ENCODE results near the gene USP40.
A peak's percentile ranks its signal among the peaks of the same experiment; 100 is the strongest.

The USP40 gene

DNA sequence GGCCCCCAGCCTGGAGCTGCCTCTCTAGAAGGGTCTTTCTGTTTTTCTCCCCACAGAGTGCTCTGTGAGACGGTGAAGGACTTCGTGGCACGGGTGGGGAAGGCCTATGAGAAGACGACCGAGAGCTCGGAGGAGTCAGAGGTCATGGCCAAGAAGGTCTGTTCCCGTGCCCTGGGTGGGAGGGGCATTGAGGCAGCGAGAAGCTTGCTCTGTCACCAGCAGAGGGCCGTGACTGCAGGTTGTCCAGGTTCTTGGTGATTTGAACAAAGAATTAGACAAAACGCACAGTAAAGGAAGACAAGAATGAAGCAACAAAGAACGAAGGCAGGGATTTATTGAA is 118.4 kb downstream of the USP40 start:
- H3K27me3 Mint-ChIP-seq (ENCODE audit: low read depth): no peaks in the 10 kb centered on the region
- H3K36me3 Mint-ChIP-seq (ENCODE audit: low read depth): peaks cover 20% of the 10 kb centered on the region
- H3K27ac Mint-ChIP-seq: no peak overlapping the region
- no peak overlapping the region for H3K4me3 Mint-ChIP-seq
- no peaks in the 10 kb centered on the region for H3K9me3 Mint-ChIP-seq
- peaks cover 14% of the 10 kb centered on the region for H3K4me1 Mint-ChIP-seq (ENCODE audit: low read depth)

DNA sequence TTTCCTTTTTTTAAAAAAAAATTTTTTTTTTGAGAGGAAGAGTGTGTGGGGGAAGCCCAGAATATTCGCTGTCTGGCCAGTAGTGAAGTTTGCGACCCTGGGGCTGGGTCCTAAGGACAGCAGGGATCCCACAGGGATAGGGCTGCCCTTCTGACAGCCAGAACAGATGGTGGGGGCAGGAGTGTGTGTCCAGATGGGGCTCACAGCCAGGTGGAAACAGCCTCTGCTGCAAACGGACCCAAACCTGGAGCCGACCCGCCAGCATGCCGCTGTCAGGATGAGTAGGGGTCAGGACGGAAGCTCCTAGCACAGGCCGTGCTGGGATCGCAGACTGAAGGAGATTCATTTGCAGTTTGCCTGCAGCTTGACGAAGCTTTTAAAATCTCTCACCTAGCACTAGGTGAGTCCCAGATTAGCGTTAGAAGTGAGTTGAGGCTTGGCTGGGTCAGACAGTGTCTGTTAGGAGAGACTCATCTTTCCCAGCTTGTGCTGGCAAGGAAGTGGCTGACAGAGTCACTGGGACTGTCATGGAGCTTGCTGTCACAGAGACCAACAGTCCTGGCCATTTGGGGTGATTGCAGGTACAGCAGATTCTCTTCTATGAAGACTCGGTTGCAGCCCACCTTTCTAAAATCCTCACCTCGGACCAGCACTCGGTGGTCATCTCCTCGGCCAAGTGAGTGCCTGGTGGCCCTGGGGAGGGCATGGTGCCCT is 118.9 kb downstream of the USP40 start:
- Mint-ChIP-seq H3K36me3 (ENCODE audit: low read depth) (peaks cover 20% of the 10 kb centered on the region), H3K4me1 (ENCODE audit: low read depth) (peaks cover 14% of the 10 kb centered on the region), H3K9me3 (no peaks in the 10 kb centered on the region), H3K27ac (no peak overlapping the region), H3K27me3 (ENCODE audit: low read depth) (no peaks in the 10 kb centered on the region), H3K4me3 (no peak overlapping the region)

DNA sequence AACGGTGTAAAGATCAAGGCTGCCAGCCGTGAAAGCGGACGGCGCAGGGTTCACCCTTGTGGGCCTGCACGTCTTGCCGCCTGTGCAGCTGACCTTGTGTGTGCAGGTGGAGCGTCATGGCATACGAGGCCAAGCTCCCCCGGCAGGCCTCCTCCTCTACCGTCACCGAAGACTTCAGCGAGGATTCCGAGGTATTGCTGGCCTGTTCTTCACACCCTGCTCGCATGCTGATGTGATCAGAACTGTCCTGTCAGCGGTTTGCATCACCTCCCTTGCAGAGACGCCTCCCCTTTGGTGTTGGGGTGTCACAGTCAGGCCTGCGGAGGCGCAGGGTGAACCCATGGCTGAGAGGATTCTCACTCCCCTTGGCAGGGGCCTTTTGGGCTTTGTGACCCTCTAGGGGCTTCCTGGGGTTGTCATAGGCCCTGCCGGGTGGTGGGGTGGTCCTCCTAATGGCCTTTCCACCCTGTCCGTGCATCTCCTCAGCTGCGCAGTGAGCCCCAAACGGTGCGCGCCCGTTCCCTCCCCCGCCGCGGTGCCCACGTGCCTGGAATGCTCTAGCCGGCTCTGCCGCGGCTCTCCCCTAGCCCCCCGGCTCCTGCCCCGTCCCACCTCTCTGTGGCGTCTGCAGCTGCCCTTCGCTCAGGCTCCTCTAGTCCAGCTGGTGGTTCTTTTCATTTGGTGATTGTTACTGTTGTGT is 119.8 kb downstream of the USP40 start:
- H3K27me3 Mint-ChIP-seq (ENCODE audit: low read depth): no peaks in the 10 kb centered on the region
- no peaks in the 10 kb centered on the region for H3K9me3 Mint-ChIP-seq
- H3K27ac Mint-ChIP-seq: peak overlapping the region; percentile 50
- no peak overlapping the region for H3K4me3 Mint-ChIP-seq
- peaks cover 18% of the 10 kb centered on the region for H3K36me3 Mint-ChIP-seq (ENCODE audit: low read depth)
- peaks cover 14% of the 10 kb centered on the region for H3K4me1 Mint-ChIP-seq (ENCODE audit: low read depth)

DNA sequence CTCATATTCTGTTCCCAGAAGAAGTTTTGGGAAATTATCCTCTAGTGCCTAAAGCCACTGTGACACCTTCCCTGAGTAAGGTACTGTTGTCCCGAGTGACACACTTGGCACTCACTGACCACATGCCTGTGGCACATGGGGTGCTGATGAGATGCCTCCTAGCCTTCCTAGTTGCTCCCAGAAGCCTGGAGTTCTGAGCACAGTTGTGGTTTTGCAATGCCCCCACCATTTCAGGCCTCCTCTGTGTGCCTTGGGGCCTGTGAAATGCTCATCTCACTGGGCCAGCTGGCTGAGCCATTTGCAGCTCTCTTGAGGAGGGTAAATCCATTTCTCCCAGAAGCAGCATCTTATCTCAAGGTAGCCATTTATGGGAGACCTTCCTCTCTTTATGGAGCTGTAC is 120.5 kb downstream of the USP40 start:
- H3K4me1 Mint-ChIP-seq (ENCODE audit: low read depth): peaks cover 14% of the 10 kb centered on the region

DNA sequence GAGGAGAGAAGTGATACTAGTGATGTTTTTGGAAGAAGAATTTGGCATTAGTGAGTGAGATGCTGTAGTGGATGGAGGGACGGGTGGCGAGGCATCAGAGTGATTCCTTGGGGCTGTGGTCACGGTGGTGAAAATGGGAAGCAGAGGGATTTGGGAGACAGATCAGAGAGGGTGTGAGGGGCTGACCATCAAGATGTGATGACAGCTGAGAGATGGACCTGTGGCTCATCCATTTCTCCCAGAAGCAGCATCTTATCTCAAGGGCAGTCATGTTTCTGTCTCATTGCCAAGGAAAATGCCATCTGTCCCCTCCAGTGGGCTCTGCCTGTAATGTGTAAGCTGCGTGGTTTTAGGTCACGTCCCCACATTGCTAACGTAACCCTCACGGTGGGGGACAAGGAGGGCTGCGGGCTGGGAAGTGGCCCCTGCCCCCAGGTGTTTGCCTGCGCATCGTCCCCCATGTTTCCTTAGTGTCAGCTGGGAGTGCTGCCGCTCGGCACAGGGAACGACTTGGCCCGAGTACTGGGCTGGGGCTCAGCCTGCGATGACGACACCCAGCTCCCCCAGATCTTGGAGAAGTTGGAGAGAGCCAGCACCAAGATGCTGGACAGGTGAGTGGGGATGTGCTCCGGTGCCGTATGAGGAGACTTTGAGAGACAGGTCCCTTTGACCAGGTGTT is 121.3 kb downstream of the USP40 start:
- Mint-ChIP-seq H3K9me3 (no peaks in the 10 kb centered on the region), H3K27me3 (ENCODE audit: low read depth) (no peaks in the 10 kb centered on the region), H3K36me3 (ENCODE audit: low read depth) (peaks cover 22% of the 10 kb centered on the region), H3K27ac (peak overlapping the region; percentile 8), H3K4me1 (ENCODE audit: low read depth) (peaks cover 16% of the 10 kb centered on the region), H3K4me3 (no peak overlapping the region)

More for the DNA sequence above, 120.5 kb downstream of the USP40 start:
- Mint-ChIP-seq H3K36me3 (ENCODE audit: low read depth) (peaks cover 18% of the 10 kb centered on the region), H3K27ac (no peak overlapping the region), H3K27me3 (ENCODE audit: low read depth) (no peaks in the 10 kb centered on the region), H3K9me3 (no peaks in the 10 kb centered on the region), H3K4me3 (no peak overlapping the region)

DNA sequence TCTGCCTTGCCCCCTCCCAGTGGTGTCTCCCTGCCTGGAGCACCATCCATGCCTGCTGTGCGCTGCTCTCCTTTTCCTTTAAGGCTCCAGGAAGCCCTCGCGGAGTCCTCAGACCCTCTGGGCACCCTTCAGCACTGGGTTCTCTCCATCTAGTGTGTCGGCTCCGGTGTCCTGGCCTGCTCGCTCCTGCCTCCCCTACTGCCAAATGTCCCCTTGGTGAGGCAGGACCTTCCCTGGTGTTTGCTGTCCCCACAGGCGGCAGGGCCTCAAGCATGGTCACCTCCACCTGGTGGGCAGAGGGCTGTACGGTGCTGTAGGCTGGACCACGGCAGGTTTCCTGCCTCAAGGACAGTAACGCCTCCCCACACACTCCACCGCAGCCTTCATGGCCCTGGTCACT is 122.1 kb downstream of the USP40 start:
- Mint-ChIP-seq H3K27me3 (ENCODE audit: low read depth) (no peaks in the 10 kb centered on the region), H3K27ac (peak overlapping the region; percentile 53), H3K36me3 (ENCODE audit: low read depth) (peaks cover 22% of the 10 kb centered on the region)

DNA sequence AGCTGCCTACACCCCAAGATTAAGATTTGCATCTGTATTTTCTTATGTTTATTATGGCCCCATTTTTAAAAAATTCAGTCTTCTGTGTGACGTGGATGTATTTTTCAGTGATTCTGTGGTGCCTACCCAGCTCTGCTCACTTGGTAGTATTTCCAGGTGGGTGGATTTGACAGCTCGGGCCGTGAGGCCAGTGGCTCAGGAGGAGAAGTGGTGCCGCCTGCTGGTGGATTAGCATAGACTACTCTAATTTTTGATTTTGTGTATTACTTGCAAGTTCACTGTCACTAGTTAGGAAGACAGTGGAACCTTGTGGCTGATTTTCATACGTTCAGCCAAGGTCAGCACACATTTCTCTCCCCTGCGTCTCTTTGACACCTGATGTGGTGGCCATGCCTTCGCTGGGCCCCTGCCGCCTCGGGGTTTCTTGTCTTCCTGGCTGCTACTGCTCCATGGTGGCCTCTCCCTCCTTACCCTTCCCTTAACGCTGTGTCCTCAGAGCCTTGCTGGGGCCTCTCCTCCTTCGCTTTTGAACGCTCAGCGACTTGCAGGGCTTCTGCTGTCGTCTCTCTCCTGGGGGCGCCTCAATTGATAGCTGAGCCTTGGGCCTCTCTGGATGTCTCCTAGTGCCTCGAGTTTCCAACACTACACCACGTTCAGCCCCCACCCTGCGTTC is 122.9 kb downstream of the USP40 start:
- H3K27ac Mint-ChIP-seq: peak overlapping the region; percentile 67
- peaks cover 27% of the 10 kb centered on the region for H3K36me3 Mint-ChIP-seq (ENCODE audit: low read depth)
- H3K4me1 Mint-ChIP-seq (ENCODE audit: low read depth): peaks cover 16% of the 10 kb centered on the region
- H3K4me3 Mint-ChIP-seq: no peak overlapping the region
- H3K9me3 Mint-ChIP-seq: no peaks in the 10 kb centered on the region
- no peaks in the 10 kb centered on the region for H3K27me3 Mint-ChIP-seq (ENCODE audit: low read depth)

More for the DNA sequence above, 122.1 kb downstream of the USP40 start:
- Mint-ChIP-seq H3K4me1 (ENCODE audit: low read depth) (peaks cover 16% of the 10 kb centered on the region), H3K9me3 (no peaks in the 10 kb centered on the region), H3K4me3 (no peak overlapping the region)

DNA sequence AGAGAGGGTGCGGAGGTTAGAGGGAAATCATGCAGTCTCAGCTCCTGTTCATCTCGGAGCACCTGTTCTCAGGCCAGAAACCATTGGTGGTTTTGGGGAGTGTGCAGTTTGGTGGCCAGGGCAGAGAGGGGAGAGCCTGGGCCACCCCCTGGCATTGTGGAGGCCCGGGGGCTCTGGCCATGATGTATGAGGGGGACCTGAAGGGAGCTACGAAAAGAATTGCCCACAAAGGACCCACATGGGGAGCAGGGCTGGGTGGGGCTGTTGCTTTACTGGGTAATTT is 124.6 kb downstream of the USP40 start:
- Mint-ChIP-seq H3K27me3 (ENCODE audit: low read depth) (no peaks in the 10 kb centered on the region), H3K36me3 (ENCODE audit: low read depth) (peaks cover 23% of the 10 kb centered on the region), H3K4me3 (no peak overlapping the region), H3K9me3 (no peaks in the 10 kb centered on the region), H3K4me1 (ENCODE audit: low read depth) (peaks cover 14% of the 10 kb centered on the region), H3K27ac (peak overlapping the region; percentile 45)

DNA sequence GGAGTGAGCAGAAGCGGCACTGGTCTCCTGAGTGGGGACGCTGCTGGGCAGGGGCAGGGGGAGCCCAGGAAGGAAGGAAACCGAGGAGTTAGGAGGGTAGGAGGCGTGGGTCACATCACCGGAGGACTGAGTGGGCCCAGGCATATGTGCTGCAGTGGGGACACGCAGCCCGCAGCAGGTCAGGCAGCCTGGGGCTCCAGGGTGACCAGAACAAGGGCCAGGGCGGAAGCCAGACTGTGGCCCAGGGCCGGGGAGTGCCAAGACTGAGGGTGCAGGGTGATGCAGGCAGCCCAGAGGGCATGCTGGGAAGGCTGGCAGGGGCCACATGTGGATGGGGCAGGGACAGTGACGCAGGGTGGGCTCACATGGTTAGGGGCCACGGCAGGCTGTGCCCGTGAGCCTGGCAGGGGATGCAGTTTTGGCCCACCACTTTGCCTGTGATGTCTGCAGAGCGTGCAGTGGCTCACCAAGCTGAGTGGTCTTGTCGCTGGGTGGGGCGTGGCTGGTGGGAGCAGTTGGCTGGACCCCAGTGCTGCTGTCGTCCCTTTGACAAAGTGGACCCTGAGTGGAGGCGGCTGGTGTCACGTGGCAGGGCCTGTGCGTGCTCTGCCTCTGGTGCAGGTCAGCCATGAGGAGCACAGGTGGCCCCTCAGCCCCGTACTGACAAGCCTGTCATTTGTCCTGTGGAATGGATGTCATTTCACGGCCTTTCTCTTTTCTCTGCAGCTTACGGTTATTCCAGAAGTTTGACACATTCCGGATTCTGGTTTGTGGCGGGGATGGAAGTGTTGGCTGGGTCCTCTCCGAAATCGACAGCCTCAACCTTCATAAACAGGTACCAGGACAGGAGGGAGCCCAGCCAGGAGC is 125.2 kb downstream of the USP40 start:
- H3K9me3 Mint-ChIP-seq: no peaks in the 10 kb centered on the region
- H3K27ac Mint-ChIP-seq: peak overlapping the region; percentile 45
- H3K4me3 Mint-ChIP-seq: no peak overlapping the region
- peaks cover 25% of the 10 kb centered on the region for H3K36me3 Mint-ChIP-seq (ENCODE audit: low read depth)
- no peaks in the 10 kb centered on the region for H3K27me3 Mint-ChIP-seq (ENCODE audit: low read depth)
- H3K4me1 Mint-ChIP-seq (ENCODE audit: low read depth): peaks cover 14% of the 10 kb centered on the region

DNA sequence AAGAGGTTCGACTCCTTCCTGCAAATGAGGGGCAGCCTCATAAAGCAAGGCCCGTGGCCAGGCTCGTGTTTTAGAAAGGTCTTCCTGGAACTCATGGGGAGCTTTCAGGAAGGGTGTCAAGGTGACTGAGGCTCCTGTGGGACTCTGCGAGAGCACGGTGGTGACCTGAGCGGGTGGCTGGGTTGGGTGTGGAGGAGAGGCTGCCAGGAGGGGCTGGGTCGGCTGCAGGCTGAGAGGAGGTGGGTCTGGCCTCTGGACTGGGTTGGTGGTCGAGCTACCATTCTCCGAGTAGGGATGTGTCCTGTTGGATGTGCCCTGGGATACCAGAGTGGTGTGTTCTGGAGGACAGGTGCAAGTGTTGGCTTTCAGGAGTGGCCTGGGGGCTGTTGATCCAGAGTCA is 125.9 kb downstream of the USP40 start:
- no peaks in the 10 kb centered on the region for H3K9me3 Mint-ChIP-seq
- H3K36me3 Mint-ChIP-seq (ENCODE audit: low read depth): peaks cover 24% of the 10 kb centered on the region
- H3K27me3 Mint-ChIP-seq (ENCODE audit: low read depth): no peaks in the 10 kb centered on the region
- no peak overlapping the region for H3K27ac Mint-ChIP-seq
- H3K4me3 Mint-ChIP-seq: no peak overlapping the region
- peaks cover 14% of the 10 kb centered on the region for H3K4me1 Mint-ChIP-seq (ENCODE audit: low read depth)

DNA sequence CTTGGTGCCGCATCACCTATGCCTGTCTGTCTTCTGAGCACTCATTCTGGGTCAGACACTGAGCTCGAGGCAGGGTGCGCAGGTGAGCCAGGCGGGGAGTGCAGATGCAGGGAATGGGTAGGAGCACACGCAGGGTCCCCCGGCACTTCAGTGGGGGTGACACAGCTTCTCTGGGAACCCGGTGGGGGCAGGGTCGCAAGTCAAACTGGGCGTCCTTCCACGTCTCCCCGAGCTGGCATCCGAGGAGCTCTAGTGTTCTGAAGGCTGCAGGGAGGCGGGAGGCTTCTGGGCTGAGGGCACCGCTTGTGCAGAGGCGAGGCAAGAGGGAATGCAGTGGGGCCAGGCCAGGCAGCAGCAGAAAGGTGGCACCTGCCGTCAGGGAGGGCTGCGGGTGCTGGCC is 126.3 kb downstream of the USP40 start:
- peaks cover 24% of the 10 kb centered on the region for H3K36me3 Mint-ChIP-seq (ENCODE audit: low read depth)
- H3K9me3 Mint-ChIP-seq: no peaks in the 10 kb centered on the region
- H3K27me3 Mint-ChIP-seq (ENCODE audit: low read depth): no peaks in the 10 kb centered on the region
- peaks cover 14% of the 10 kb centered on the region for H3K4me1 Mint-ChIP-seq (ENCODE audit: low read depth)
- H3K27ac Mint-ChIP-seq: peak overlapping the region; percentile 15
- H3K4me3 Mint-ChIP-seq: no peak overlapping the region

DNA sequence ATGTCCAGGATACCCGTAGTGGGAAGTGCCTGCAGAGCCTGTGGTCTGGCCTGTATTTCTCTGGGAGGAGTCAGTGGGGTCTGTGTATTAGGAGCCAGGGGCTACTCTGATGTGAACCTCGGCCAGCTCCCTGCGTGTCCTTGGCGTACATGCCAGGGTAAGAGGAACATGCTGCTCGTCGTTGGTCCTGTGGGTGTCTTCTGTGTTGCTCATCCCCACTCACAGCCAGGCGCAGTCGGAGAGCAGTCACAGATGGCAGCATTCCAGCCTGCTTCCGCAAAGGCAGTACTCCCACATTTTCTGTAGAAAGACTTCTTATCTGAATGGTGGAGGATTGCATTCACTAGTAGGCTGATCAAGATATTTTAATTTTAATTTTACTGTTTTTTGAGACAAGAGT is 127.4 kb downstream of the USP40 start:
- H3K36me3 Mint-ChIP-seq (ENCODE audit: low read depth): peaks cover 28% of the 10 kb centered on the region
- H3K27me3 Mint-ChIP-seq (ENCODE audit: low read depth): no peaks in the 10 kb centered on the region
- no peak overlapping the region for H3K4me3 Mint-ChIP-seq
- no peak overlapping the region for H3K27ac Mint-ChIP-seq
- peaks cover 12% of the 10 kb centered on the region for H3K4me1 Mint-ChIP-seq (ENCODE audit: low read depth)
- no peaks in the 10 kb centered on the region for H3K9me3 Mint-ChIP-seq

DNA sequence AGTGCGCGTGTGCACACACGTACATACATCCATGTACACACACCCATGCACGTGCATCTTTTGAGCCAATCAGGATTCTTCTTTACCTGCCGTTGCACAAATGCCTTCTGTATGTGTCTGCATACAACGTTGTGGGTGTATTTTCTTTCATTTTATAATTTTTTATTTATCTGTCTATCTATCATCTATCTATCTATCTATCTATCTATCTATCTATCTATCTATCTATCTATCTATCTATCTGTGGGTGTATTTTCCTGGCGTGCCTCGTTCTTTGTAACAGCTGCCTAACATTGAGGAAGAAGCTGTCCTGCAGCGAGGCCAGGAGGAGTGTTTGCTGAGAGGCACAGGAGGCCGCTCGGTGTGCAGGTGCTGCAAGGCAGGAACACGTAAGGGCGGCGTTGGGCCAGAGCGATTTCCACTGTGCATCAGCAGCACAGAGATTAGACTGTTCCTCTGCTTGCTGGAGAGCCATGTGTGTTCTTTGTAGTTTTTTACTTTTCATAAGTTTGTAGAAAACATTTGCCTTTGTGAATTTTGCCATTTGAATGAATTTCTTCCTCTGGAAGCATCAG is 127.9 kb downstream of the USP40 start:
- H3K4me3 Mint-ChIP-seq: no peak overlapping the region
- H3K27me3 Mint-ChIP-seq (ENCODE audit: low read depth): no peaks in the 10 kb centered on the region
- no peak overlapping the region for H3K27ac Mint-ChIP-seq
- peaks cover 28% of the 10 kb centered on the region for H3K36me3 Mint-ChIP-seq (ENCODE audit: low read depth)
- H3K9me3 Mint-ChIP-seq: no peaks in the 10 kb centered on the region
- peaks cover 7% of the 10 kb centered on the region for H3K4me1 Mint-ChIP-seq (ENCODE audit: low read depth)
